ENCODE results near the gene FUT1.

DNA sequence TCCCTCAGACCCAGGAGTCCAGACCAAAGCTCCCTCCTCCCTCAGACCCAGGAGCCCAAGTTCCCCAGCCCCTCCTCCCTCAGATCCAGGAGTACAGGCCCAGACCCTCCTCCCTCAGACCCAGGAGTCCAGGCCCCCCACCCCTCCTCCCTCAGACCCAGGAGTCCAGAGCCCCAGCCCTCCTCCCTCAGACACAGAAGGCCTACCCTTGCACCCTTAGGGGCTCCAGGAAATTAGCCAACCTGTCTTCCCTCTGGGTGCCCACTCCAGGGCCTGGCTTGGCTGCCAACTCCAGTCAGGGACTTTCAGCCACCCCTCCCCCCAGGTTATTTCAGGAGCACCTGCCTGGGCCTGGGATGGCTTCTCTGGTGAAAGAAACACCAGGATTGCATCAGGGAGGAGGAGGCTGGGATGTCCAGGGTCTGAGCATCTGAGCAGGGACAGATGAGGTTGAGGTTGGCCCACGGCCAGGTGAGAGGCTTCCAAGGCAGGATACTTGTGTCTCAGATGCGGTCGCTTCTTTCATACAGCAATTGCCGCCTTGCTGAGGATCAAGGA is 2.7 kb upstream of the FUT1 start, which contains the start of gene FGF21:
- peak; percentile 85 for TF ChIP-seq MECOM (CRISPR knock-in tag; IDR thresholded peaks at IDR 0.05)
- TF ChIP-seq, protein P1, sequence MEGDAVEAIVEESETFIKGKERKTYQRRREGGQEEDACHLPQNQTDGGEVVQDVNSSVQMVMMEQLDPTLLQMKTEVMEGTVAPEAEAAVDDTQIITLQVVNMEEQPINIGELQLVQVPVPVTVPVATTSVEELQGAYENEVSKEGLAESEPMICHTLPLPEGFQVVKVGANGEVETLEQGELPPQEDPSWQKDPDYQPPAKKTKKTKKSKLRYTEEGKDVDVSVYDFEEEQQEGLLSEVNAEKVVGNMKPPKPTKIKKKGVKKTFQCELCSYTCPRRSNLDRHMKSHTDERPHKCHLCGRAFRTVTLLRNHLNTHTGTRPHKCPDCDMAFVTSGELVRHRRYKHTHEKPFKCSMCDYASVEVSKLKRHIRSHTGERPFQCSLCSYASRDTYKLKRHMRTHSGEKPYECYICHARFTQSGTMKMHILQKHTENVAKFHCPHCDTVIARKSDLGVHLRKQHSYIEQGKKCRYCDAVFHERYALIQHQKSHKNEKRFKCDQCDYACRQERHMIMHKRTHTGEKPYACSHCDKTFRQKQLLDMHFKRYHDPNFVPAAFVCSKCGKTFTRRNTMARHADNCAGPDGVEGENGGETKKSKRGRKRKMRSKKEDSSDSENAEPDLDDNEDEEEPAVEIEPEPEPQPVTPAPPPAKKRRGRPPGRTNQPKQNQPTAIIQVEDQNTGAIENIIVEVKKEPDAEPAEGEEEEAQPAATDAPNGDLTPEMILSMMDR (IDR thresholded peaks at IDR 0.05 in 2 of 3, conservative IDR thresholded peaks at IDR 0.05 in 1 of 3; ENCODE audit: insufficient read depth in 2 of 3, low read depth in 1 of 3, low read length in 3 of 3), result no peak
- no peak for TF ChIP-seq ZNF589 (CRISPR knock-in tag; IDR thresholded peaks at IDR 0.05; ENCODE audit: low read depth)
- TF ChIP-seq CBFA2T3 (IDR thresholded peaks at IDR 0.05), result no peak
- TF ChIP-seq SRF (CRISPR knock-in tag; IDR thresholded peaks at IDR 0.05), result no peak

All from K562 (cell line).